IMR-90 (cell line): Measurements from ENCODE around the gene IGFBP1. TPM values are rescaled to one million over a fixed set of nuclear protein-coding genes. Genes with fewer than 3 reads are reported as not detected.

ENCODE experiments used
- microRNA-seq, 2 experiments: library from miRNA; stranded (forward) in 1 of 2; unstranded in 1 of 2; fragments of 10-50 nt in 1 of 2; fragments of <30 nt in 1 of 2; gene quantifications in 1 of 2; microRNA quantifications in 1 of 2; one replicate each; pipeline versions ENCODE3 to v1.1.0; 2013 to 2020; ENCODE audit not compliant: insufficient read depth in 1 of 2, insufficient read length in 1 of 2, unreplicated experiment in 1 of 2
- polyA plus RNA-seq, 3 experiments: library from polyadenylated mRNA; depleted of rRNA; stranded (reverse); fragments of >200 nt; gene quantifications; 2 replicates each; pipeline ENCODE4 v1.2.3, GENCODE V29; 2012; ENCODE audit warnings: low replicate concordance in 1 of 3
- small RNA-seq, 5 experiments: library from RNA; depleted of rRNA; stranded (forward); fragments of <200 nt; gene quantifications; one replicate each; pipeline ENCODE3, GENCODE V24; 2012
- total RNA-seq: library from RNA; depleted of rRNA; stranded (reverse); fragments of >200 nt; gene quantifications from 2 replicates; pipeline ENCODE4 v1.2.3, GENCODE V29; 2012; rRNA removed

Gene IGFBP1
- total and polyA plus RNA-seq, 2 of the 4 experiments (the other 2 are of a cell fraction), result not detected

Small RNA genes lying within 50 kb of the gene (microRNA-seq; reads per million reads assigned to microRNA genes)
- gene RNU6-326P (ENCODE audit: insufficient read depth, insufficient read length), result not detected

Small RNA genes lying within 50 kb of the gene (small RNA-seq; reads per million reads assigned to genes)
- gene RNU6-326P, result 0 reads per million in 5 experiments

Other genes starting within 250 kb of the IGFBP1 start
- gene CCDC201, start 15.4 kb upstream of the IGFBP1 start, total RNA-seq, result not detected in 2 replicates
- not detected in 2 replicates for gene CCDC201, start 15.4 kb upstream of the IGFBP1 start, polyA plus RNA-seq (2012; rRNA removed)
- gene IGFBP3, start 32.8 kb downstream of the IGFBP1 start, total RNA-seq, result 272 and 308 TPM in 2 replicates
- 601 and 692 TPM in 2 replicates for gene IGFBP3, start 32.8 kb downstream of the IGFBP1 start, polyA plus RNA-seq (2012; rRNA removed)